AG10803 (cell line): ENCODE data around the gene KCNJ4.

Source experiments
- DNase-seq: peaks from one replicate; pipeline ENCODE4 v3.0.0; 2010; ENCODE audit warnings: low read depth
- H3K4me3 ChIP-seq: 2 replicates; pipeline ENCODE4 v1.5.1; 2011; ENCODE audit warnings: mild to moderate bottlenecking, low read length, control low read depth
- CTCF ChIP-seq: conservative IDR thresholded peaks from 2 replicates; pipeline ENCODE4 v1.5.1; 2011; ENCODE audit warnings: mild to moderate bottlenecking, low read length, control low read depth, inconsistent platforms

KCNJ4 gene

DNA sequence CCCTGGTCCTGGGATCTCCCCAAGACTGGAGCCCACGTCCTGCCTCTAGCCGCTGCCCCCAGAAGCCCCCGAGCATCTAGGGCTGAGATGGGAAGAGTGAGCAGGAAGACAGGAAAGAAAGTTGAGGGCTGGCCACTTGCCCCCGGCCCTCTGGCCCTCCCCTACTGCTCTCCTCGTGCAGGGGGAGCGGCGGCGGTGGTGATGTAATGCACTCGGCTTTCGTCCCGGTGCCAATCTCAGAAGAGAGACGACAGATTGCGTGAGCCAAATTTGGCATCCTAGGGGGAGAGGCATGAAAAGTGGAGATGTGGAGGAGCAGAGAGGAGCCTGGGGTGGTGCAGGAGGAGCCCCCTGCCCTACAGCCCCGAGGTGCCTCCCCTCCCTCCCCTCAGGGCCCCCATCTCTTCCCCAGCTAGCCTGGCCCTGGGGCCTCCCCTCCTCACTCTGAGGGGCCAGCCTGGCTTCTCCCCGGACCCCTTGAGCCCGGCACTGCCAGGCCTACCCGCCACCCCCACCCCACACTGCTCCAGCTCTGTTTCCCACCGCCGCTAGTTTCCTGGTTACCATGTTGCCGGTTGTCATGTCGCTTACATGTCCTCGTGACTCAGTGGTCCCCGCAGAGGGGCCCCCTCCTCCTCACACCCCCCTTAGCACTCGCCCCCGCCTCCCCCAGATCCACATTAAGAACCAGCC is 2.5 kb downstream of the KCNJ4 start:
- no peak for TF ChIP-seq CTCF
- H3K4me3 ChIP-seq: no peak overlapping the region
- DNase-seq: peak; percentile 51

GRCh38 chr22:38451864-38452263 is 3.1 kb downstream of the KCNJ4 start:
- TF ChIP-seq CTCF: no peak
- H3K4me3 ChIP-seq: no peak overlapping the region
- DNase-seq: no peak

DNA sequence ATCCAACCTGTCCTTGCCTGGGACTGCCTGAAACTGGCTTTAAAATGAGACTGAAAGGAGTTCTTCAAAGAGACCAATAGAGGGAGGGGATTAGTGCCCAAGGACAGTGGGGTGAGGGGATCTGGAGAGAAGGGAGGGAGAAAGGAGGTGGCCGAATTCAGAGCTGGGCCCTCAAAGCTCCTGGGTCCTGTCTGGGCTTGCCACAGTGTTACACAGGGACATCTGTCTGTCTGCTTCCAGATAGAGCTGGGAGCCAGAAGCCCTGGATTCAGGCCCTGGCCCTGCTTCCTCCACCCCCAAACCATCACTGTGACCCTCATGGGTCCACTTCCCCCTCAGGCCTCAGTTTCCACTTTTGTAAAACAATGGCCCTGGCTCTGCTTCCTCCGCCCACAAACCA is 3.6 kb downstream of the KCNJ4 start:
- TF ChIP-seq CTCF: no peak
- H3K4me3 ChIP-seq: no peak overlapping the region
- no peak for DNase-seq

GRCh38 chr22:38450234-38450797 is 4.7 kb downstream of the KCNJ4 start:
- no peak for DNase-seq

GRCh38 chr22:38449776-38450175 is 5.2 kb downstream of the KCNJ4 start:
- no peak for DNase-seq
- TF ChIP-seq CTCF: no peak

More at GRCh38 chr22:38450234-38450797, 4.7 kb downstream of the KCNJ4 start:
- no peak overlapping the region for H3K4me3 ChIP-seq
- TF ChIP-seq CTCF: no peak

DNA sequence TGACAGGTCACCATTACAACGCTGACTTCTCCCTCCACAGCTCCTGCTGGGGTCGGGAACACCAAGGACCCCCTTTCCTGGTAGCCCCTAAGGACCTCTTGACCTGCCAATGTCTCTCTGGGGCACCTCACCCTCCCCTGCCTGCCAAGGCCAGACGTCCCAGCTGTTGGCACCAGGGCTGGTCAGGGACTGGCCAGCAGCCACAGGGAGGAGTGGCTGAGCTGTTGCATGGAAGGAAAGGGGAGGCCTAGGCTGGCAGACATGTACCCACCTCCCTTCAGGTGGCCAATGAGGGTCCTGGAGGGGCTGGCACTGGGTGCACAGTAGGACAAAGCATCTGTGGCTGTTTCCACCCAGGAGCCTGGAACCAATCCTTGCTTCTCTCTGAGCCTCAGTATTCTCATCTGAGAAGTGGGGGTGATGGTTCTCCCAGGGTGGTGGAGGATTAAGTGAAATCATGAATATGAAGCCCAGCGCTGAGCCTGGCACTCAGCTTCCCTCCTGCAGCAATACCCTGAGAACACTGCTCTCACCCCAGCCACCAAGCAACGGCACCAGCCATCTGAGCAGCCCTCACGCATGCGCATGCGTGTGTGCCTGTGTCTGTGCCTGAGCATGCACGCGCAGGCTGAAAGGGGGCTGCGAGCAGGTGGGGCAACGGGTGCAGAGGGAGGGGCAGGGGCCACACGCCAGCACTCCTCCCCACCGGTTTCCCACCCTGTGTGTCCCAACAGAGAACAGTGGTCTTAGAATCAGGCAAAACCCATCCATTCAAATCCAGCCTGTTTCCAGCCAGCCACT is 5.9 kb downstream of the KCNJ4 start:
- H3K4me3 ChIP-seq: no peak overlapping the region
- no peak for DNase-seq
- TF ChIP-seq CTCF: no peak

More at GRCh38 chr22:38449776-38450175, 5.2 kb downstream of the KCNJ4 start:
- no peak overlapping the region for H3K4me3 ChIP-seq
